ENCODE measurements around the gene ZBTB42.

DNA sequence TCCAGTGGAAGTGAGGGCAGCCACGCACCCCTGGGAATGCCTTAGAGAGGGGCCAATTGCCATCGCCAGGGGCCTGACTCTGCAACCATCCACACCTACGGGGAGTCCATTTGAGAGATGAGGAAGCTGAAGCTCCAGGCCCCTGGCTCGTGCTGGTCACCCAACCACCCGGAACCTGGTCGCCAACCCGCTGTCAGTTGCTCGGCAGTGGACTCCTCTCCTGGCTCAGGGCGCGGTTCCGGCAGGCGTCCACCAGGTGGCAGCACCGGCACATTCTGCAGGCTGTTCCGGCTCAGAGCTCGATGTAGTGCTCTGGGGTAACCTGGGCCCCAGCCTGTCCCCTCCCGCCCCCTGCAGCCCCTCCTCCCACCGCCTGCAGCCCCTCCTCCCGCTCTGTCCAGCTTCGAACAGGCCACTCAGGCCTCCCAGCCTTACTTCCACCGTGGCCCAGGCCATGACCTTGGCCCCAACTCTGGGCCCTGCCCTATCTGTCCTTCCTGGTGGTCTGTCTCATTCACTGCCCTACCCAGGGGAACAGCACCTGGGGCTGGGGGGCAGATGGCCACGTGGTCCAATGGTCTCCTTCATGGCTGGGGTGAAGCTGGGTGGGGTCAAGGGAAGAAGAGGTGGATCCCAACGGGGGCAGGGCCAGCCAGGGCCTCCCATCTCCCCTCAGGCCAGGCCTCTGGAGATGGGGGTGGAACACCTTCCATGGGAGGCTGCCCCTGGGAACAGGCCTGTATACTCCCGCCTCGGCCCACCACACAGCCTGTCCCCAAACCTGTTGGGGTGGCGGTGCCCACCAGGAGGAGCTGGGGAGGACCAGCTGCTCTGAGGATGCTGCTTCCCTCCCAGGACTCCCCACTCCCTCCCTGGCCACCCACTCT, 32.2 kb upstream of the ZBTB42 start:
- TF ChIP-seq POLR2A (IDR thresholded peaks at IDR 0.05) (no peak), POLR2AphosphoS5 (IDR thresholded peaks at IDR 0.05) (peak; percentile 53)
- TF ChIP-seq, protein P1, sequence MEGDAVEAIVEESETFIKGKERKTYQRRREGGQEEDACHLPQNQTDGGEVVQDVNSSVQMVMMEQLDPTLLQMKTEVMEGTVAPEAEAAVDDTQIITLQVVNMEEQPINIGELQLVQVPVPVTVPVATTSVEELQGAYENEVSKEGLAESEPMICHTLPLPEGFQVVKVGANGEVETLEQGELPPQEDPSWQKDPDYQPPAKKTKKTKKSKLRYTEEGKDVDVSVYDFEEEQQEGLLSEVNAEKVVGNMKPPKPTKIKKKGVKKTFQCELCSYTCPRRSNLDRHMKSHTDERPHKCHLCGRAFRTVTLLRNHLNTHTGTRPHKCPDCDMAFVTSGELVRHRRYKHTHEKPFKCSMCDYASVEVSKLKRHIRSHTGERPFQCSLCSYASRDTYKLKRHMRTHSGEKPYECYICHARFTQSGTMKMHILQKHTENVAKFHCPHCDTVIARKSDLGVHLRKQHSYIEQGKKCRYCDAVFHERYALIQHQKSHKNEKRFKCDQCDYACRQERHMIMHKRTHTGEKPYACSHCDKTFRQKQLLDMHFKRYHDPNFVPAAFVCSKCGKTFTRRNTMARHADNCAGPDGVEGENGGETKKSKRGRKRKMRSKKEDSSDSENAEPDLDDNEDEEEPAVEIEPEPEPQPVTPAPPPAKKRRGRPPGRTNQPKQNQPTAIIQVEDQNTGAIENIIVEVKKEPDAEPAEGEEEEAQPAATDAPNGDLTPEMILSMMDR (IDR thresholded peaks at IDR 0.05) = peak; percentile 92 to 98 (median 96)

Data from prostate gland (tissue), 2 donors.